H9 (cell line): ENCODE results near the gene APBA2. TPM values are rescaled to one million over a fixed set of nuclear protein-coding genes. Genes with fewer than 3 reads are reported as not detected.

Experiments
- DNase-seq: peaks from one replicate; pipeline ENCODE4 v3.0.0-alpha.2; 2017
- H2AFZ ChIP-seq: one replicate; pipeline ENCODE4 v1.6.1; 2013; ENCODE audit warnings: mild to moderate bottlenecking, low read length, control low read depth, moderate library complexity
- H2AK5ac ChIP-seq: 2 replicates; pipeline ENCODE4 v1.6.1; 2013; ENCODE audit warnings: low read length, control low read depth, mixed read lengths; ENCODE audit not compliant: insufficient read length
- H2BK120ac ChIP-seq: one replicate; pipeline ENCODE4 v1.6.1; 2013; ENCODE audit warnings: low read depth, mild to moderate bottlenecking, low read length, control low read depth, inconsistent platforms; ENCODE audit not compliant: poor library complexity, severe bottlenecking
- H2BK12ac ChIP-seq: 2 replicates; pipeline ENCODE4 v1.6.1; 2013; ENCODE audit warnings: low read length, control low read depth, mixed read lengths, low read depth; ENCODE audit not compliant: insufficient read length
- H2BK15ac ChIP-seq: 2 replicates; pipeline ENCODE4 v1.6.1; 2013; ENCODE audit warnings: low read depth, low read length, control low read depth
- H2BK20ac ChIP-seq: one replicate; pipeline ENCODE4 v1.6.1; 2013; ENCODE audit warnings: low read depth, mild to moderate bottlenecking, low read length, control low read depth, inconsistent platforms; ENCODE audit not compliant: poor library complexity, severe bottlenecking
- H2BK5ac ChIP-seq: 2 replicates; pipeline ENCODE4 v1.6.1; 2013; ENCODE audit warnings: low read length, control low read depth, mixed read lengths; ENCODE audit not compliant: insufficient read length
- H3K14ac ChIP-seq: 2 replicates; pipeline ENCODE4 v1.6.1; 2013; ENCODE audit warnings: low read length, control low read depth; ENCODE audit not compliant: insufficient read depth
- H3K18ac ChIP-seq: 2 replicates; pipeline ENCODE4 v1.6.1; 2013; ENCODE audit warnings: low read depth, mild to moderate bottlenecking, mixed read lengths, low read length, control low read depth; ENCODE audit not compliant: insufficient read length
- H3K23ac ChIP-seq: 2 replicates; pipeline ENCODE4 v1.6.1; 2013; ENCODE audit warnings: low read length, control low read depth, mixed read lengths, low read depth; ENCODE audit not compliant: insufficient read length
- H3K23me2 ChIP-seq: 2 replicates; pipeline ENCODE4 v1.6.1; 2013; ENCODE audit warnings: low read depth, mild to moderate bottlenecking, mixed read lengths, low read length, control low read depth; ENCODE audit not compliant: insufficient read length, poor library complexity, severe bottlenecking
- H3K27ac ChIP-seq: 2 replicates; pipeline ENCODE4 v1.5.1; 2013; ENCODE audit warnings: low read length, control low read depth, mixed read lengths, low read depth; ENCODE audit not compliant: insufficient read length
- H3K27me3 ChIP-seq: 2 replicates; pipeline ENCODE4 v1.6.1; 2013; ENCODE audit warnings: low read length, control low read depth, inconsistent platforms; ENCODE audit not compliant: insufficient read depth
- H3K4ac ChIP-seq: 2 replicates; pipeline ENCODE4 v1.6.1; 2013; ENCODE audit warnings: low read depth, mild to moderate bottlenecking, control low read depth, inconsistent platforms, low read length, moderate library complexity
- H3K4me1 ChIP-seq: 2 replicates; pipeline ENCODE4 v1.6.1; 2013; ENCODE audit warnings: low read length, control low read depth, inconsistent platforms; ENCODE audit not compliant: insufficient read depth
- H3K4me2 ChIP-seq: 2 replicates; pipeline ENCODE4 v1.6.1; 2013; ENCODE audit warnings: low read length, control low read depth, mixed read lengths; ENCODE audit not compliant: insufficient read length, insufficient read depth
- H3K56ac ChIP-seq: 2 replicates; pipeline ENCODE4 v1.6.1; 2013; ENCODE audit warnings: low read depth, mild to moderate bottlenecking, mixed read lengths, low read length, control low read depth; ENCODE audit not compliant: insufficient read length
- H3K79me1 ChIP-seq: 2 replicates; pipeline ENCODE4 v1.6.1; 2013; ENCODE audit warnings: low read depth, mild to moderate bottlenecking, moderate library complexity, low read length, control low read depth, inconsistent platforms; ENCODE audit not compliant: insufficient read depth, poor library complexity, severe bottlenecking
- H3K79me2 ChIP-seq: 2 replicates; pipeline ENCODE4 v1.6.1; 2013; ENCODE audit warnings: low read length, control low read depth, inconsistent platforms; ENCODE audit not compliant: insufficient read depth
- H3K9ac ChIP-seq: 2 replicates; pipeline ENCODE4 v1.6.1; 2013; ENCODE audit warnings: low read length, control low read depth, mixed read lengths; ENCODE audit not compliant: insufficient read length; ENCODE audit errors: extremely low read depth
- H3K9me3 ChIP-seq: one replicate; pipeline ENCODE4 v1.6.1; 2013; ENCODE audit warnings: low read depth, low read length, inconsistent platforms; ENCODE audit not compliant: control insufficient read depth
- H3T11ph ChIP-seq: one replicate; pipeline ENCODE4 v1.6.1; 2013; ENCODE audit warnings: mild to moderate bottlenecking, low read length, control low read depth, inconsistent platforms
- H4K20me1 ChIP-seq: one replicate; pipeline ENCODE4 v1.6.1; 2013; ENCODE audit not compliant: control insufficient read depth, insufficient read length, insufficient read depth
- H4K5ac ChIP-seq: 2 replicates; pipeline ENCODE4 v1.6.1; 2013; ENCODE audit warnings: low read depth, mild to moderate bottlenecking, mixed read lengths, low read length, control low read depth; ENCODE audit not compliant: insufficient read length
- H4K8ac ChIP-seq: replicated peaks from 2 replicates; pipeline ENCODE4 v1.6.1; 2013; ENCODE audit warnings: low read length, control low read depth, mixed read lengths, low read depth; ENCODE audit not compliant: insufficient read length
- H4K91ac ChIP-seq: 2 replicates; pipeline ENCODE4 v1.6.1; 2013; ENCODE audit warnings: low read depth, mild to moderate bottlenecking, moderate library complexity, mixed read lengths, low read length, control low read depth; ENCODE audit not compliant: insufficient read length
- H3K27ac Mint-ChIP-seq, 3 experiments: 2 replicates in 2 of 3; 3 replicates in 1 of 3; pipeline ENCODE4 v1.8.0; 2020 to 2021; ENCODE audit warnings: mixed read lengths in 3 of 3, mild to moderate bottlenecking in 1 of 3, moderate library complexity in 1 of 3
- H3K27me3 Mint-ChIP-seq: 2 replicates; pipeline ENCODE4 v1.8.0; 2021; ENCODE audit warnings: low read depth, mild to moderate bottlenecking, moderate library complexity, mixed read lengths
- H3K36me3 Mint-ChIP-seq, 3 experiments: 2 replicates in 2 of 3; 3 replicates in 1 of 3; pipeline ENCODE4 v1.8.0; 2020 to 2021; ENCODE audit warnings: low read depth in 3 of 3, mixed read lengths in 3 of 3; ENCODE audit not compliant: insufficient read depth in 1 of 3
- H3K4me1 Mint-ChIP-seq, 2 experiments: 2 replicates each; pipeline ENCODE4 v1.8.0; 2020; ENCODE audit warnings: mixed read lengths in 2 of 2
- H3K4me3 Mint-ChIP-seq, 2 experiments: 2 replicates in 1 of 2; 3 replicates in 1 of 2; pipeline ENCODE4 v1.8.0; 2020 to 2021; ENCODE audit warnings: mild to moderate bottlenecking in 2 of 2, mixed read lengths in 2 of 2, moderate library complexity in 1 of 2
- H3K9me3 Mint-ChIP-seq, 2 experiments: 2 replicates in 1 of 2; 3 replicates in 1 of 2; pipeline ENCODE4 v1.8.0; 2020; ENCODE audit warnings: mild to moderate bottlenecking in 2 of 2, mixed read lengths in 2 of 2, moderate library complexity in 1 of 2
- CTCF ChIP-seq: fragments of 200-600 bp; sonication (generic); conservative IDR thresholded peaks from 3 replicates; pipeline ENCODE4 v1.8.0; 2021; ENCODE audit warnings: antibody characterized with exemption, mild to moderate bottlenecking
- WGBS: extraction: QIAGEN DNeasy Blood & Tissue Kit; methylation state at CpG from one replicate; pipeline ENCODE4 v1.1.7; 2013; ENCODE audit warnings: missing lambda C conversion rate, low lambda C conversion rate, mixed read lengths; ENCODE audit not compliant: insufficient read length; ENCODE audit errors: extremely low coverage; 5-methylcytosine and 5-hydroxymethylcytosine counted together
- total RNA-seq: library from RNA; stranded (reverse); gene quantifications from 2 replicates; pipeline ENCODE4 v1.2.1, GENCODE V29; 2021

The APBA2 gene
- total RNA-seq, 1 experiment from 2014 or later = 14.3 TPM

- Histone ChIP-seq H3K79me1 (no peaks in the 10 kb centered on the region), H2BK20ac (no peak overlapping the region), H2AFZ (no peak overlapping the region), H2AK5ac (no peak overlapping the region), H4K5ac (no peak overlapping the region), H3K79me2 (no peaks in the 10 kb centered on the region), H3K9ac (no peak overlapping the region), H3K14ac (no peak overlapping the region), H4K20me1 (no peaks in the 10 kb centered on the region), H3K23ac (no peak overlapping the region), H4K8ac (peak overlapping the region; percentile 73), H3K18ac (peak overlapping the region; percentile 8), H3K4me1 (no peaks in the 10 kb centered on the region; the same call in 1 of the 2 replicates), H3K4ac (no peak overlapping the region), H3K27ac (no peak overlapping the region), H3T11ph (no peak overlapping the region), H2BK120ac (no peak overlapping the region), H2BK5ac (no peak overlapping the region), H3K4me2 (peak overlapping the region; percentile 54), H3K56ac (no peak overlapping the region), H3K23me2 (no peaks in the 10 kb centered on the region), H3K27me3 (no peaks in the 10 kb centered on the region), H2BK12ac (no peak overlapping the region), H3K9me3 (no peaks in the 10 kb centered on the region), H2BK15ac (no peak overlapping the region), H4K91ac (no peak overlapping the region)
- Mint-ChIP-seq H3K27me3 (no peaks in the 10 kb centered on the region; the same call in none of the 2 replicates), H3K4me3 (peak overlapping the region; percentile 61 to 73), H3K9me3 (no peaks in the 10 kb centered on the region; a peak in 1 of 5 replicates), H3K36me3 (peaks cover 0 to 2% (median 0%) of the 10 kb centered on the region in 3 experiments; a peak in 2 of 7 replicates), H3K4me1 (peaks cover 8 to 12% of the 10 kb centered on the region in 2 experiments), H3K27ac (no peak overlapping the region)
- DNase-seq = peak; percentile 71
- peak; percentile 74 for TF ChIP-seq CTCF
- no CpG with 5 or more reads among the region's 46 CpGs for WGBS
Measured at GRCh38 chr15:29115093-29115991, 229.6 kb downstream of the APBA2 start.
